Rectal smooth muscle tissue (tissue), 1 donor: Measurements from ENCODE around the gene TMPO.
"Not testable (repeated sequence)": the region's sequence is repeated elsewhere in the genome, so short reads cannot be mapped to it uniquely, and the experiment has no call there.

ENCODE experiments used
- H3K27ac ChIP-seq: one replicate; pipeline ENCODE4 v1.7.0; 2013; ENCODE audit warnings: low read depth, low read length, inconsistent platforms
- H3K27me3 ChIP-seq: one replicate; pipeline ENCODE4 v1.7.0; 2013; ENCODE audit warnings: low read length; ENCODE audit not compliant: control insufficient read depth, insufficient read depth
- H3K36me3 ChIP-seq: one replicate; pipeline ENCODE4 v1.7.0; 2013; ENCODE audit warnings: low read length; ENCODE audit not compliant: control insufficient read depth, insufficient read depth
- H3K4me1 ChIP-seq: one replicate; pipeline ENCODE4 v1.7.0; 2013; ENCODE audit warnings: low read length; ENCODE audit not compliant: control insufficient read depth, insufficient read depth
- H3K4me3 ChIP-seq: one replicate; pipeline ENCODE4 v1.7.0; 2013; ENCODE audit warnings: low read length
- H3K9ac ChIP-seq: one replicate; pipeline ENCODE4 v1.7.0; 2013; ENCODE audit warnings: low read length

Gene TMPO

DNA sequence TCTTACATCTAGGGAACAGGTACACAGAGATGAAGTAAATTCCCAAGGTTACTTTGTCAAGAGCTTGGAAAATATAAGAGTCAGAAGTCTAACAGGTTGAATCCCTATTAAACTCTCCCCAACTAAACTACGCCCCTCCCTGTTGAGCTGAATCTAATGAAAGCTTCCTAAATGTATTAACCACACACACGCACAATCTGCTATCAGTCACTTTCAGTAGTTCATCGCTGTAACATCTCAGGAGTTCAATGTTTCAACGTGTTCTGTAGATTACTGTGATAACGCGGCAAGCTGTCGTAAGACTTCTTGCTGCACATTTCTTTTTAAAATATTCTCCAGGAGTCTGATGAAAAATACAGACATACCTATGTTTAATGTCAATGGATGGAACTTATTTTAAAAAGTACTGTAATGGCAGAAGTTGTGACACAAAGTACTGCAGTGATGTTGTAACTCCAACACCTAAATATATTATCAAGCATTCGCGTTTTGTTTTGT, 77.5 kb downstream of the TMPO start:
- H3K4me1 ChIP-seq, result peaks cover 6% of the 10 kb centered on the region
- peak overlapping the region; percentile 100 for H3K27ac ChIP-seq

DNA sequence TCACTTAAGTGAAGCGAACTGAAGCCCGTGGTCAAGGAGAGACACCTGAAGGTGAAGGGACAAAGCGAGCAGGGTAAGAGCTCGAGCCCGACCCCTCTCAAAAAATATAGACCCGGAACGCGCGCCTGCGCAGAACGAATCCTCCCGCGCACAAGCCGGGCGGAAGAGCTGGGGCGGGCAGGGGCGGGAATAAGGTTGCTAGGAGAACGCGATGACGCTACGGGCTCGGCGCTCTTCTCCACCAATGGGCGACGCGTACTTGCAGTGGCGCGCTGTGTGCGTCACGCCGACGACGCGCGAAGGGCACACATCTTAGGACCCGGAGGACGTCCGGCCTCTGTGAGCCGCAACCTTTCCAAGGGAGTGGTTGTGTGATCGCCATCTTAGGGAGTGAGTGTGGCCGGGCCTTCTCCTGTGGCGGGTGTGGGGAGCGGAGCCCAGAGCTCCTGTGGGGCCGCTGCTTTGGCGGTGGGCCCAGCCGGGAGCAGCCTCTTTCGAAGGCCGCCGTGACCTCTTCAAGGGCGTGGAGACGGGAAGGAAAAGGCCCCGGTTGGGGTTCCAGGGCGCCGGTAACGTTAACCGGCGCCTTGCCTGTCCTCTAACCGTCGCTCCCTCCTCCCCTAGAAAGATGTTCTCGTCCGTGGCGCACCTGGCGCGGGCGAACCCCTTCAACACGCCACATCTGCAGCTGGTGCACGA, 78.1 kb downstream of the TMPO start, which contains the start of gene SLC25A3:
TSS of gene SLC25A3 (plus strand) at position 336 of the 699 bp plus-strand sequence. CDS start at position 629, 293 bp downstream.
- Histone ChIP-seq H3K4me3 (peak within 1 kb of the TSS; percentile 98), H3K9ac (peak within 1 kb of the TSS; percentile 99), H3K27ac (peak within 1 kb of the TSS; percentile 100), H3K27me3 (no peaks in the 10 kb centered on the region), H3K36me3 (peaks cover 15% of the 10 kb centered on the region), H3K4me1 (peaks cover 6% of the 10 kb centered on the region)

More for the DNA sequence above, 77.5 kb downstream of the TMPO start:
- Histone ChIP-seq H3K4me3 (peak overlapping the region; percentile 72), H3K27me3 (no peaks in the 10 kb centered on the region), H3K36me3 (peaks cover 11% of the 10 kb centered on the region), H3K9ac (peak overlapping the region; percentile 52)

DNA sequence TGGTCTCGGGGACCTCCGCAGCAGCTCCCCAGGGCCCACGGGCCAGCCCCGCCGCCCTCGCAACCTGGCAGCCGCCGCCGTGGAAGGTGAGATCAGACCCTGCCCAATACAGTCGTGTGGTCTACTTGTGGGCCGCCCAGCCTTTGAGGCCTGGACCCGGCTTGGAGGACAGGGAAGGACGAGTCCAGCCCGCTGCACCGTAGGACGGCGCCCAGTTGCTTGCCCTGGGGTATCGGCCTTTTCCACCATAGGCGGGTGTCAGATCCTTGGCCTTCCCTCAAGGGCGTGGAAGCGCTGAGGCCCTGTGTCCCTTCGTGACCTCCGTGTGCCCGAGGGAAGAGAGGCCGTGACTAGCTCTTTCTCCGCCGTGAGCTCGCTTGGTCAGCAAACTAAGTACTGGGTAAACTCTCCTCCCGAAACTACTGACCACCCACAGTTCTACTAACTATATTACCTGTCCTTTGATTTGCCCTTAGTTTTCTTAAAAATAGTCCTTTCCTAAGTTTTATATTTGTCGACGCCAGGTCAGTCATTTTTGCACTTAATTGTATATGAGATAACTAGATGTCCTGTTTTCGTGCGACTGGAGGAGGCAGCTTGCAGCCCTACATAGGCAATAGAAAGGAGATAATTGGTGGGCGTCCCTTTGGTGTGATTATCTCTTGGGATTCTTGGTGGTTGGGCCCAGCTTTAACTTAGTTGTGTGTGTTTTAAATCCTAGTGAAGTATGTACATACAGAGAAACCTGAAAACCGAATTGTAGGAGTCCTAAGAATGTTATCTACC, 78.9 kb downstream of the TMPO start:
- Histone ChIP-seq H3K9ac (peak overlapping the region; percentile 99), H3K27ac (peak overlapping the region; percentile 100), H3K27me3 (no peaks in the 10 kb centered on the region), H3K4me3 (peak overlapping the region; percentile 98), H3K4me1 (peaks cover 6% of the 10 kb centered on the region), H3K36me3 (peaks cover 15% of the 10 kb centered on the region)

DNA sequence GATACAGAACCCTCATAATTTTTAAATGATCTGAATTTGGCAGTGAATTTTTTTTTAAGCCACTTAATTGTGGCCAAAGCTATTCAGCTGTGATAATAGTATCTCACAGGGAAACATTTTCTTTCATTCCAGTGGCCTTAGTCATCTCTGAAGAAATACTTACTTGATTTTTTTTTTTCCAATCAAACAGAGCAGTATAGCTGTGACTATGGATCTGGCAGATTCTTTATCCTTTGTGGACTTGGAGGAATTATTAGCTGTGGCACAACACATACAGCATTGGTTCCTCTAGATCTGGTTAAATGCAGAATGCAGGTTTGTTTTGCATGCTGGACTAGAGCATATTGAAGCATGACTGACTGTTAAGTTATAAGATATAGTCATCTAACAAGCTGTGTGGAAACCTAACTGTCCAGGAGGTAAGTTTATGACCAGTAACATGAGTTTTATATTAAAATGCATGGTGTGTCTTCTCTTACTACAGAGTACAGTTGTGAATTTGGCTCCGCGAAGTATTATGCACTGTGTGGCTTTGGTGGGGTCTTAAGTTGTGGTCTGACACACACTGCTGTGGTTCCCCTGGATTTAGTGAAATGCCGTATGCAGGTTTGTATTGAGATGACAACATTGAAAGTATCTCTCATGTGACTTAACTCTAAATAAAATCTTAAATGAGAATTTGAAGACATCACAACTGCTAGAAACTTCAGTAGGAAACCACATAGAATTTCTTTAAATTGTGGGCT, 80.0 kb downstream of the TMPO start:
- H3K4me1 ChIP-seq, result peaks cover 6% of the 10 kb centered on the region
- no peaks in the 10 kb centered on the region for H3K27me3 ChIP-seq
- H3K9ac ChIP-seq, result no peak overlapping the region
- peaks cover 22% of the 10 kb centered on the region for H3K36me3 ChIP-seq
- peak overlapping the region; percentile 100 for H3K27ac ChIP-seq
- peak overlapping the region; percentile 98 for H3K4me3 ChIP-seq

DNA sequence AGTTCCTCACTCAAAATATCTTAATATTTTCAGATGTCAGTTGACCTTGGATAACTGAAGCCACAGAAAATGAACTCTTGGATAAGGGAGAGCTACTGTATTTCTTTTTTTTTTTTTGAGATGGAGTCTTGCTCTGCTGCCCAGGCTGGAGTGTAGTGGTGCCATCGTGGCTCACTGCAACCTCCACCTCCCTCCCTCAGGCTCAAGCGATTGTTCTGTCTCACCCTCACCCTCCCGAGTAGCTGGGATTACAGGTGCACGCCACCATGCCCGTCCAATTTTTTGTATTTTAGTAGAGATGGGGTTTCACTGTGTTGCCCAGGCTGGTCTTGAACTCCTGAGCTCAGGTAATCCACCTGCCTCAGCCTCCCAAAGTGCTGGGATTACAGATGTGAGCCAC, 81.9 kb downstream of the TMPO start:
- H3K27ac ChIP-seq, H3K4me3 ChIP-seq, H3K4me1 ChIP-seq, H3K27me3 ChIP-seq, H3K9ac ChIP-seq: not testable (repeated sequence)
- H3K36me3 ChIP-seq, result peaks cover 30% of the 10 kb centered on the region
